Subcutaneous abdominal adipose tissue (tissue), 5 donors: ENCODE data around the gene CMTM1.
"Not testable (repeated sequence)": the region's sequence is repeated elsewhere in the genome, so short reads cannot be mapped to it uniquely, and the experiment has no call there.

Experiments
- H3K27ac ChIP-seq: one replicate; pipeline ENCODE4 v1.7.0; 2013; ENCODE audit warnings: low read depth, mild to moderate bottlenecking, inconsistent platforms, low read length, moderate library complexity
- H3K27me3 ChIP-seq, 5 donors: one replicate each; pipeline ENCODE4 v1.7.0; 2013; ENCODE audit warnings: low read length in 5 of 5, inconsistent platforms in 1 of 5; ENCODE audit not compliant: control insufficient read depth in 5 of 5, insufficient read depth in 4 of 5
- H3K36me3 ChIP-seq, 5 donors: one replicate each; pipeline ENCODE4 v1.7.0; 2013; ENCODE audit warnings: low read length in 5 of 5; ENCODE audit not compliant: control insufficient read depth in 5 of 5, insufficient read depth in 5 of 5
- H3K4me1 ChIP-seq, 5 donors: one replicate each; pipeline ENCODE4 v1.7.0; 2013; ENCODE audit warnings: low read length in 5 of 5, mild to moderate bottlenecking in 3 of 5, moderate library complexity in 1 of 5; ENCODE audit not compliant: control insufficient read depth in 5 of 5, insufficient read depth in 5 of 5
- H3K4me3 ChIP-seq, 5 donors: one replicate each; pipeline ENCODE4 v1.7.0; 2013; ENCODE audit warnings: low read length in 5 of 5, low read depth in 1 of 5
- H3K9ac ChIP-seq, 5 donors: one replicate each; pipeline ENCODE4 v1.7.0; 2013; ENCODE audit warnings: low read length in 5 of 5, mild to moderate bottlenecking in 4 of 5, moderate library complexity in 3 of 5
- H3K9me3 ChIP-seq, 5 donors: one replicate each; pipeline ENCODE4 v1.7.0; 2013; ENCODE audit warnings: low read length in 5 of 5; ENCODE audit not compliant: control insufficient read depth in 5 of 5
- donor health status: healthy.
- donor health status: healthy.
- donor health status: healthy.
- donor health status: healthy.
- donor health status: healthy.

CMTM1 gene

DNA sequence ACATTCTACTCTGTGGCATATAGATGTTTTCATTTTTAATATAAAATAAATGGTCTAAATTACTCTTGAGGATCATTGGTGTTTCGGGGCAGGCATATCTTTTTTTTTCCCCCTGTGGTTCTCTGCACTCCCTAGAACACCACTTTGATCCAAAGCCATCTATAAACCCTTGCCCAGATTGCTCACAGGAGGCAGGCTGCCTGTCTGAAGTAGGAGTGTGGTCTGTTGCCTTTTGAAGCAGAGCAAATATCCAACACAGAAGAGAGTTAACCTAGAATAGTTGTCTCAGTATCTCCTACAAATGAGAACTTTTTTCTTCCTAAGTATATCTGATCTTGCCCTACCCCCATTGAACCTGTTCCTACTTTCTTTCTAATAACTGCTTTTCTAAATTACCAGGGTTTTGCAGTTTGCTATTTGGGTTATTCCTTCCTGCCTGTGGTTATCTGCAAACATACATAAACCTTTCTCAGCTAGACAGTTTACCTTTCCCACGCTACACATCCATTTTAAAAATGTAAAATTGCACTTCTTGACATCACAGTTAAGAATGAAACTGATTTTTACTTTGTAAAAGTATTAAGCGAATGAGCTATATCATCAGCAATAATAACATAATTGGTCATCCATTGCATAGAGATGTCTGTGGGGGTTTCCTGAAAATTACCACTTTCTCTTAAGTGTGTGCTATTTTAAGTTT lies 4.7 kb upstream of the CMTM1 start:
- H3K27ac ChIP-seq: no peak overlapping the region
- H3K4me3 ChIP-seq: no peak overlapping the region
- H3K27me3 ChIP-seq: no peaks in the 10 kb centered on the region
- H3K36me3 ChIP-seq: peaks cover 7 to 57% (median 14%) of the 10 kb centered on the region in 5 donors
- H3K9ac ChIP-seq: no peak overlapping the region
- H3K9me3 ChIP-seq: no peaks in the 10 kb centered on the region
- H3K4me1 ChIP-seq: peaks cover 2 to 15% (median 3%) of the 10 kb centered on the region in 5 donors

DNA sequence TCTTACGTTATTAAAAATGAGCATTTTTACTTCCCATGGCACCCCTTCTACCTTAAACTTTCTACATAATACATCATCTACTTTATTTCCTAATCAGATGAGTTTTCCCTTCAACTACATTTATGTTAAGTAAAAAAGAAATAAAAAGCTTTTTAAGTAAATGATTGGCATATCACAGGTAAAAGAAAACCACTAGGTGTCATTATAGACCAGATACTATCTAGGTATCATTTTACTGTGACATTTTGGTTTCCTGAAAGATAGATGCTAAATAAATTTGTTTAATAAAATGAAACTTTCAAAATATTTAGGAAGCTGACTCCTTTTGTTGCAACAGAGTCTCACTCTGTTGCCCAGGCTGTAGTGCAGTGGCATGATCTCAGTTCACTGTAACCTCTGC lies 3.8 kb upstream of the CMTM1 start:
- Histone ChIP-seq H3K27me3 (no peaks in the 10 kb centered on the region), H3K9ac (no peak overlapping the region), H3K4me1 (peaks cover 0 to 8% (median 3%) of the 10 kb centered on the region in 5 donors), H3K36me3 (peaks cover 7 to 59% (median 18%) of the 10 kb centered on the region in 5 donors), H3K9me3 (no peaks in the 10 kb centered on the region), H3K27ac (no peak overlapping the region), H3K4me3 (no peak overlapping the region)

DNA sequence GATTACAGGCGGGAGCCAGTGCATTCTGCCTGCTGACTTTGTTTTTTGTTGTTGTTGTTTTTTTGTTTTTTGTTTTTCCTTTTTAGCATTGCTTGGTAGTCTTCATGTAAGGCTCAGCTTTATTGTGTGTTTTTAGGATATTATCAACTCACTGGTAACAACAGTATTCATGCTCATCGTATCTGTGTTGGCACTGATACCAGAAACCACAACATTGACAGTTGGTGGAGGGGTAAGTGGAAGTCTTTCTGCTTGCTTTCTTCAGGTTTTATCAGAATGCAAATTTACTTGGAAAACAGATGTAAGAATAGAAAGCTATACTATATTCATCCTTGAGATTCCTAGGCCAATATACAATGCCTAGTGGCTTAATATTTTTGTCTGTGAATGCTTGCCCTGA lies 3.3 kb upstream of the CMTM1 start:
- Histone ChIP-seq H3K36me3 (peaks cover 7 to 54% (median 18%) of the 10 kb centered on the region in 5 donors), H3K9me3 (no peaks in the 10 kb centered on the region), H3K9ac (no peak overlapping the region), H3K27ac (no peak overlapping the region), H3K4me1 (peaks cover 0 to 8% (median 3%) of the 10 kb centered on the region in 5 donors), H3K27me3 (no peaks in the 10 kb centered on the region), H3K4me3 (no peak overlapping the region)

DNA sequence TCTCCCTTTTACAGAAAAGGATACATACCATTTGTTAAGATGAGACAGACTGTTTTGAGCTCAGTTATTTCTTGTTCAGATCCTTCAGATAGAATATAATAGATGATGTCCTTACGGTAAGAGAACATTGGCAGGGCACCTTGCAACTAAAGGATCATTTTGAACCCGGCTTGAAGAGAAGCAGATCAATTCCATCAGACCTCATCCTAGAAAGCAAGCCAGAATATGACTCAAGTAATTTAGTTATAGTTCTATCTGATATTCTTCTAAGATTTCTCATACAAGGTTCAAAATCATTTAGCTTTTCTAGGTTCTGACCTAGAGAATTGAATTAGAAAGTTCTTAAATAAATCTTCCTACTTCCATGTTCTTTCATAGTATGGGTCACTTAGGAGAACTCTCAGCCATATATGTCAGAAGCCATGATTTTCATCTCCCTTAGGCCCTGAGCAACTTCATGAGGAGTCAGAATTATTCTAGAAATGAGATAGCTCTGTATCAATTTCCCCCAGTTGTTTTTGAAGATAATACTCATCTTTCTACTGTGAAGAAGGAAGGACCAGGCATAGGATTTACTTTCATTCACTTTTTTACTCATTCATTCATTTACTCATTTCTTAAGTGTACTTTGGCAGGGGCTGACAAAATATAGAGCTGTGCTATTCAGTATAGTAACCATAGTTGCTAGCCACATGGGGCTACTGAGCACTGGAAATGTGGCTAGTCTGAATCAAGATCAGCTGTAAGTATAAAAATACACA lies 2.5 kb upstream of the CMTM1 start:
- Histone ChIP-seq H3K9ac (no peak overlapping the region), H3K9me3 (no peaks in the 10 kb centered on the region), H3K36me3 (peaks cover 7 to 53% (median 18%) of the 10 kb centered on the region in 5 donors), H3K4me1 (peaks cover 0 to 8% (median 3%) of the 10 kb centered on the region in 5 donors), H3K4me3 (no peak overlapping the region), H3K27me3 (no peaks in the 10 kb centered on the region), H3K27ac (no peak overlapping the region)

DNA sequence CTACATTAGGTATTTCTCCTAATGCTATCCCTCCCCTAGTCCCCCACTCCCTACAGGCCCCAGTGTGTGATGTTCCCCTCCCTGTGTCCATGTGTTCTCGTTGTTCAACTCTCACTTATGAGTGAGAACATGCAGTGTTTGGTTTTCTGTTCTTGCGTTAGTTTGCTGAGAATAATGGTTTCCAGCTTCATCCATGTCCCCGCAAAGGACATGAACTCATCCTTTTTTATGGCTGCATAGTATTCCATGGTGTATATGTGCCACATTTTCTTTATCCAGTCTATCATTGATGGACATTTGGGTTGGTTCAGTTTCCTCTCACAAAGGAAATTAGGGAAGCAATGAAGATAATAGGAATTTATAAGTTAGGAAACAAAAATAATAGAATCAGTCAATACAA lies 1.0 kb downstream of the CMTM1 start:
- H3K9me3 ChIP-seq, H3K27ac ChIP-seq, H3K4me3 ChIP-seq, H3K27me3 ChIP-seq, H3K4me1 ChIP-seq, H3K9ac ChIP-seq: not testable (repeated sequence)
- H3K36me3 ChIP-seq: peaks cover 7 to 30% (median 16%) of the 10 kb centered on the region in 5 donors

DNA sequence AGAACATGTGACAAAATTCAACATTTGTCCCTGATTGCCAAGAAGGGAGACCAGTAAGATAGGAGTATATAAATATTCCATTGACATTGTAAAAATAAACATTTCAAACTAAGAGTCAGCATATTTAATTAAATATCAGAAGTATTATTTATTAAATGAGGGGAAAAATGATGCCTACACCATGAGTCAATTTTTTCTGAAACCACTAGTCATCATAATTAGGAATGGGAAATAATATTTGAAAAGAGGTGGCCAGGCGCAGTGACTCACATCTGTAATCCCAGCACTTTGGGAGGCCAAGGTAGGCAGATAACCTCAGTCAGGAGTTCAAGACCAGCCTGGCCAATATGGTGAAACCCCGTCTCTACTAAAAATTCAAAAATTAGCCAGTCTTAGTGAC lies 2.1 kb downstream of the CMTM1 start:
- no peak overlapping the region for H3K9ac ChIP-seq
- H3K4me1 ChIP-seq: peaks cover 0 to 9% (median 0%) of the 10 kb centered on the region in 5 donors
- H3K27me3 ChIP-seq: no peaks in the 10 kb centered on the region
- no peak overlapping the region for H3K27ac ChIP-seq
- H3K9me3 ChIP-seq: no peaks in the 10 kb centered on the region
- no peak overlapping the region for H3K4me3 ChIP-seq
- peaks cover 3 to 27% (median 16%) of the 10 kb centered on the region in 5 donors for H3K36me3 ChIP-seq

DNA sequence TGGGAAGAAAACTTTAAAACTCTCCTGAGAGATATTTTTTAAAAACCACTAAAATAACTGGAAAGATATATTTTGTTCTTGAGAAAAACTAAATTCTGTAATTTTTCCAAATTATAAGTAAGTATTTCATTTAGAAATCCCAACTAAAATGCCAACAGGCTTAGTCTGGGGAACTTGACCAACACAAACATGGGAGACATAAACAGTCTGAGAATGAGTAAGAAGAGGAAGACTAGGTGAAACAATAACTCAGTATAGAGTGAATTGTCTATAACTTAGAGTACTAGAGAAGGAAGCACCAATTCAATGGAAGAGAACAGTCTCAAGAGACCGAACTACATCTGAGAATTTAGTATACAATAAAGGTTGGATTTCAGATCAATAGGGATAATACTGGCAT lies 2.9 kb downstream of the CMTM1 start:
- Histone ChIP-seq H3K4me1 (peaks cover 0 to 9% (median 0%) of the 10 kb centered on the region in 5 donors), H3K9ac (no peak overlapping the region), H3K9me3 (no peaks in the 10 kb centered on the region), H3K27me3 (no peaks in the 10 kb centered on the region), H3K4me3 (no peak overlapping the region), H3K36me3 (peaks cover 0 to 20% (median 15%) of the 10 kb centered on the region in 5 donors), H3K27ac (no peak overlapping the region)

DNA sequence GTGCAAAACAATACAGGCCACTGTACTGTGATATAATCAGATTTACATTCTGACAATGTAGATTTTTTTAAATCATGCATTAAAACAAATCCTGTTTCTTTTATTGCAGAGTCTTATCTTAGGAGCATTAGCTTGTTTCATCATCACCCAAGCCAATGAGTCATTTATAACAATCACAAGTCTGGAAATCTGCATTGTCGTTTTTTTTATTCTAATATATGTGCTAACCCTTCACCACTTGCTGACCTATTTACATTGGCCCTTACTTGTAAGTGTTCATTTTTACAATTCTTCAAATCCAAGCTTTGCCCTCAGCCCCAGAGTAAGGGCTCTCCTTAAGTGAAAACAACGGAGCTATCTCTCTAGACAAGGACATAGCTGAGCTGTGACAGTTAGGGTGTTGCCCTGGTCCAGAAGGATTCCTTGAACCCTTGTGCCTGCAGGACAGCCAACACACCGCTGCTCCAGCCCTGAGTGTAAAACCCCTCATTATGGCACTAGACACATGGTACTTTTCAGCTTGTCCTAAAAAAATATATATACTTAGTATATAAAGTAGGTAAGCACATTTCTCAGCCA lies 3.7 kb downstream of the CMTM1 start:
- Histone ChIP-seq H3K27me3 (no peaks in the 10 kb centered on the region), H3K9ac (no peak overlapping the region), H3K4me1 (peaks cover 0 to 9% (median 0%) of the 10 kb centered on the region in 5 donors), H3K27ac (no peak overlapping the region), H3K9me3 (no peaks in the 10 kb centered on the region), H3K4me3 (no peak overlapping the region), H3K36me3 (peaks cover 0 to 16% (median 15%) of the 10 kb centered on the region in 5 donors)

DNA sequence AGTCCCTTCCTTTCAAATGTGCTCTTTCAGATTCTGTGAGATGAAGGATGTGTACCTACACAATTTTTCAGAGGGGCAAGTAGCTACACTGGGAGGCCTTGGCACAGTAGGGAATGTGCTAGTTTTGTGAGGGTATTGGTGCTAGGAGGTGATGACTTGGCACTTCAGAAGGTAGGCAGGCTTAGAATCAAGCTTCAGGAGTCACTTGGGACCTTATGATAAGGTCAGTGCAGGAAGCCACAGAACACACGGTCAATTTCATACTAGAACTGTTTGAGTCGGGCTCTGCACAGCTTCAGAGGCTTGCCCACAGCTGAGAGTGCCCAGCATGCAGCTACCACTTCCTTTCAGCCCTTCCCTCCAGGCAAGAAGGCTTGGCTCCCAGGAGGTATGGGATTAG lies 6.1 kb downstream of the CMTM1 start:
- no peaks in the 10 kb centered on the region for H3K27me3 ChIP-seq
- H3K9ac ChIP-seq: no peak overlapping the region
- no peak overlapping the region for H3K4me3 ChIP-seq
- H3K9me3 ChIP-seq: no peaks in the 10 kb centered on the region
- no peaks in the 10 kb centered on the region for H3K36me3 ChIP-seq
- H3K4me1 ChIP-seq: peaks cover 0 to 12% (median 3%) of the 10 kb centered on the region in 5 donors
- H3K27ac ChIP-seq: no peak overlapping the region

DNA sequence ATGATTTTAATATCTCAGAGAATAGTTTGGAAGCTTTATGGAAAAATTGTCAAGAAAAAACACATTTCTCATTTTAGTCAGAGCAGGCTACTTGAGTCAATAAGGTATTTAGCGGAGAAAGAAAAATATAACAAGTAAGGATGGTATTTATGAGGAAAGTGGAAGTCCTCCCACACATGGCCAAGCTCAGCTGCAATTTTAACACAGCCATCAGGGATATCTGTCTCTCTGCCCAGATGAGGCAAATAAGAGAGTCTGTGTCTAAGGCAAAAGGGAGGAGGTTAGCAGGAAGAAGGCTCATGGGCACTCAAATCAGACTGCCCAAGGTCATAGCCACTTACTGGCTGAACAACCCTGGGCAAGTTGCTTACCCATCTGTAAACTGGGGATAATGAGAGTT lies 7.8 kb downstream of the CMTM1 start:
- no peaks in the 10 kb centered on the region for H3K36me3 ChIP-seq
- H3K4me3 ChIP-seq: no peak overlapping the region
- H3K4me1 ChIP-seq: peaks cover 2 to 22% (median 17%) of the 10 kb centered on the region in 5 donors
- no peaks in the 10 kb centered on the region for H3K27me3 ChIP-seq
- no peaks in the 10 kb centered on the region for H3K9me3 ChIP-seq
- H3K27ac ChIP-seq: no peak overlapping the region
- no peak overlapping the region for H3K9ac ChIP-seq
